ENCODE data around the gene GCA. TPM values are rescaled to one million over a fixed set of nuclear protein-coding genes. Genes with fewer than 3 reads are reported as not detected.

The GCA gene
- total RNA-seq, 1 donor from 2014 or later = 13.5 TPM

DNA sequence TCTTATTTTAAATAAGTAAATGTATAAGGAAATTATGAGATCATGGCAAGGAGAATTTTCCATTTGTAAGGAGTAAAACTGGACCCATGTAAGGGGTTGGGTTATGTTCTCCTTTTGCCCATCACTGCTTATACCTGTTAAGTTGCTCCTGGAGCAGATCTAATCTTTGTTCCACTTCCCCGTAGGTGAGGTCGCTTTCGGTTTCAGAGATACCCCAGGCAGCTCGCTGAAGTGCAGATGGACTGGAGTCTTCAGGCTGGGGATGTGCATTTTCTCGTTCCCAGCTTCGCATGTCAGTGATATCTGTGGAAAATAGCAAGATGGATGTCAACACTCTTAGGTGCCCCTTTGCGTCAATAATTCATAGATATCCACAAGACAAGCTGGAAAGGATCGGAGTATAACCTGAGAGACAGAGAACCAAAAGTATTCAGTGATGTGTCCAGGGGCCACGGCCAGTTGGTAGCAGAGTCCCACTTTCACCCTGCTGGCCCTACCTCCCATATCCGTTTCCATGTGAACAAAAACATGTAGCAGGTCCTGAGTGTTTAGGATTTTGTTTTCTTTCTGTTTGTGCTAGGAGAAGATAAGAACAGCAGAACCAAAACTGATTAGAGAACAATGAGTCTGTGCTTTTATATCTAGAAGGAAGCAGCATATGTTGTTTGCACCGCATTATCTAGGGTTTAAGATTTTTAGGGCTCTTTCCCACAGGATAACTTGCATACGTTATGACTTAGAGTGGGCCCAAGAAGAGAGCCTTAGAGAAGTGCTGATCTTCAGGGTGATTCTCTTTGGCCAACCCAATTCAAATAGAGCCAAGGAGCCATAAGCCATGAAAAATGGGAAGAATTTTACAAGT lies 36.0 kb downstream of the GCA start:
- no peak for TF ChIP-seq POLR2A (IDR thresholded peaks at IDR 0.05)
- TF ChIP-seq POLR2AphosphoS5 (IDR thresholded peaks at IDR 0.05; ENCODE audit: insufficient read depth in 1 of 2, low read depth in 1 of 2) = no peak
- TF ChIP-seq, protein P1, sequence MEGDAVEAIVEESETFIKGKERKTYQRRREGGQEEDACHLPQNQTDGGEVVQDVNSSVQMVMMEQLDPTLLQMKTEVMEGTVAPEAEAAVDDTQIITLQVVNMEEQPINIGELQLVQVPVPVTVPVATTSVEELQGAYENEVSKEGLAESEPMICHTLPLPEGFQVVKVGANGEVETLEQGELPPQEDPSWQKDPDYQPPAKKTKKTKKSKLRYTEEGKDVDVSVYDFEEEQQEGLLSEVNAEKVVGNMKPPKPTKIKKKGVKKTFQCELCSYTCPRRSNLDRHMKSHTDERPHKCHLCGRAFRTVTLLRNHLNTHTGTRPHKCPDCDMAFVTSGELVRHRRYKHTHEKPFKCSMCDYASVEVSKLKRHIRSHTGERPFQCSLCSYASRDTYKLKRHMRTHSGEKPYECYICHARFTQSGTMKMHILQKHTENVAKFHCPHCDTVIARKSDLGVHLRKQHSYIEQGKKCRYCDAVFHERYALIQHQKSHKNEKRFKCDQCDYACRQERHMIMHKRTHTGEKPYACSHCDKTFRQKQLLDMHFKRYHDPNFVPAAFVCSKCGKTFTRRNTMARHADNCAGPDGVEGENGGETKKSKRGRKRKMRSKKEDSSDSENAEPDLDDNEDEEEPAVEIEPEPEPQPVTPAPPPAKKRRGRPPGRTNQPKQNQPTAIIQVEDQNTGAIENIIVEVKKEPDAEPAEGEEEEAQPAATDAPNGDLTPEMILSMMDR (IDR thresholded peaks at IDR 0.05) = no peak
- intact Hi-C loops (cut with DNase I) = no loop called here
- no peaks in the 10 kb centered on the region for H3K4me1 ChIP-seq
- H3K27ac ChIP-seq = no peak overlapping the region
- H3K27me3 ChIP-seq = no peaks in the 10 kb centered on the region
- no peaks in the 10 kb centered on the region for H3K36me3 ChIP-seq
- no peak for DNase-seq (ENCODE audit: extremely low spot score in 2 of 2)
- H3K4me3 ChIP-seq = no peak overlapping the region
- H3K9me3 ChIP-seq = no peaks in the 10 kb centered on the region

DNA sequence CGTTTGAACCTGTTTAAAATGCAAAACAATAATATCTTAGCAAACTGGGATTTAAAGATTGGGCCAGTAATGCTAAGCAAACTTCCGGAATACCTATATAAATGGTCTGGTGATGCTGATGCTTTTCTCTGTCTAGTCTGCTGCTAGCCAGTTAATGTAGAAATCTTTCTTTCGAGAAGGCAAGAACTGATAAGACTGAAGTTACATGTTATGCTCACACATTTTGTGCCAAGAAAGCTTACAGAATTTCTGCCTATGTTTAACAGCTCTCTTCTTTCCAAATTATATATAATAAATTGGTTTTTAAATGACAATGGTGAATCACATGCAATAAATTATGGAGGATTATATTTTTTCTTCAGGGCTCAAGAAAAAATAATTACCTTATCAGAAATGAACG lies 37.9 kb downstream of the GCA start:
- TF ChIP-seq, protein P1 (IDR thresholded peaks at IDR 0.05) = no peak
- TF ChIP-seq POLR2AphosphoS5 (IDR thresholded peaks at IDR 0.05; ENCODE audit: insufficient read depth in 1 of 2, low read depth in 1 of 2) (no peak), POLR2A (IDR thresholded peaks at IDR 0.05) (no peak)
- Histone ChIP-seq H3K27ac (no peak overlapping the region), H3K27me3 (no peaks in the 10 kb centered on the region), H3K36me3 (no peaks in the 10 kb centered on the region), H3K4me1 (no peaks in the 10 kb centered on the region), H3K9me3 (no peaks in the 10 kb centered on the region), H3K4me3 (no peak overlapping the region)
- DNase-seq (ENCODE audit: extremely low spot score in 2 of 2) = no peak
- intact Hi-C loops (cut with DNase I) = no loop called here

DNA sequence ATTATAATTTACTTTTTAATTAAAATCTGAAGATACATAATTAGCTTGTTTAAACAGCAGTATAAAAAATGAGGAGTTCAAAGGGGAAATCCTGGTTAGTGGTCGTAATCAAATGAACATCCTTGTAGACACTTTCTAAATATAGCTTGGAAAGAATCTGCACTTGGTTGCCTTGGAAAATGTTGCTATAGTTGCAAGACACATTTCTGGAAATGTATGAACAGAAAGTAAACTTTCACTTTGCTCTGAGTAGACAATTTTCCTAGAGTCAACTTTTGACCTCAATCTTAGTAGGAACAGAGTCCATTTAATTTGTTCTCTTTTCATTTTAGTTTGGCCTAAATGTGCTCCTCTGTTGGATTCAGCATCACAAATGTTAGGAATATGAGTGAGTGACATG lies 38.3 kb downstream of the GCA start:
- Histone ChIP-seq H3K27ac (no peak overlapping the region), H3K4me1 (no peaks in the 10 kb centered on the region), H3K27me3 (no peaks in the 10 kb centered on the region), H3K36me3 (no peaks in the 10 kb centered on the region), H3K4me3 (no peak overlapping the region), H3K9me3 (no peaks in the 10 kb centered on the region)
- no peak for TF ChIP-seq POLR2A (IDR thresholded peaks at IDR 0.05)
- TF ChIP-seq, protein P1 (IDR thresholded peaks at IDR 0.05) = no peak
- no peak for TF ChIP-seq POLR2AphosphoS5 (IDR thresholded peaks at IDR 0.05; ENCODE audit: insufficient read depth in 1 of 2, low read depth in 1 of 2)
- DNase-seq (ENCODE audit: extremely low spot score in 2 of 2) = no peak
- intact Hi-C loops (cut with DNase I) = no loop called here

DNA sequence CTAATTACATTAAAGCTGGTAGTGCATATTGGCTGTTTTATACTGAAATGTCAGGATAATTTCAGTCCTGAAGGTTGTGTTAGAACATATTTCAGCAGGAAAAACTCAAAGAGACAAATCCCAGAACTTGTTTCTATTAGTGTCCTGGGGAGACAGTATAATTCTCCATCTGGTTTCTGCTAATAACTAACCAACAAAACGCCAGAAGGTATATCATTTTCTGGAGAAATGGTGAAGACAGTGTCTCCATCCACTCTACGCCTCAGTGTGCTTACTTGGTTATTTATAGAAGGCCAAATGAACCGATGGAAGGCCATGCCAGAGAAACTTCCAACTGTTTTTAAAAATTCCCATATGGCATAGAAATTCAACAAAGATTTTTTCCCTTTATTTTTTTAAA lies 41.6 kb downstream of the GCA start:
- H3K27me3 ChIP-seq = no peaks in the 10 kb centered on the region
- no peak overlapping the region for H3K4me3 ChIP-seq
- H3K36me3 ChIP-seq = no peaks in the 10 kb centered on the region
- intact Hi-C loops (cut with DNase I) = no loop called here
- no peak overlapping the region for H3K27ac ChIP-seq
- TF ChIP-seq POLR2AphosphoS5 (IDR thresholded peaks at IDR 0.05; ENCODE audit: insufficient read depth in 1 of 2, low read depth in 1 of 2) (no peak), POLR2A (IDR thresholded peaks at IDR 0.05) (no peak)
- TF ChIP-seq, protein P1 (IDR thresholded peaks at IDR 0.05) = no peak
- H3K4me1 ChIP-seq = no peaks in the 10 kb centered on the region
- DNase-seq (ENCODE audit: extremely low spot score in 2 of 2) = no peak
- H3K9me3 ChIP-seq = no peaks in the 10 kb centered on the region

DNA sequence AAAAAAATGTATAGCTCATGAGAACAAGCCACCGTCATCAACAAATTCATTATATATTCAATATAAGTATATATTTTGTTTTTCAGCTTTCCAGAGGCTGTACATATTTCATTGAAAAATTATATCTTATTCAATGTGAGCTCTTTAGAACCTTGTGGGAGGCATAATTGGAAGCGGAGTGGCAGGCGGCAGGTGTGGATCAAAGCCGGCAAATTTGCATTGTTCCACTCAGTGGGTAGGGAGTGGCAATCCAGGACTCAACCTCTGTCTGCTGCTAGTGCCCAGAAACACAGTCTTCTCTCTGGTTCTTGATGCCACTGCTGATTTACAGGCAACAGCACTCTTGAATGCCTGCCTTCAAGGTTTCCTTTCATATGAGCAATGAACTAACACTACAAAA lies 46.9 kb downstream of the GCA start:
- Histone ChIP-seq H3K27ac (no peak overlapping the region), H3K27me3 (no peaks in the 10 kb centered on the region), H3K9me3 (no peaks in the 10 kb centered on the region), H3K36me3 (no peaks in the 10 kb centered on the region), H3K4me3 (no peak overlapping the region), H3K4me1 (no peaks in the 10 kb centered on the region)
- no peak for DNase-seq (ENCODE audit: extremely low spot score in 2 of 2)
- intact Hi-C loops (cut with DNase I) = no loop called here
- TF ChIP-seq, protein P1 (IDR thresholded peaks at IDR 0.05) = no peak
- TF ChIP-seq POLR2AphosphoS5 (IDR thresholded peaks at IDR 0.05; ENCODE audit: insufficient read depth in 1 of 2, low read depth in 1 of 2) (no peak), POLR2A (IDR thresholded peaks at IDR 0.05) (no peak)

Measured in vagina (tissue), 2 donors.